HL-60 (cell line): ENCODE measurements around the gene DERA.

ENCODE experiments used
- DNase-seq, 2 experiments: peaks; one replicate each; pipeline ENCODE4 v3.0.0-alpha.2; 2010 to 2020; ENCODE audit warnings: low read depth in 1 of 2, low spot score in 1 of 2
- H3K27ac ChIP-seq: fragments of 250-450 bp; sonication (Bioruptor Pico); replicated peaks from 2 replicates; pipeline ENCODE4 v1.5.1; 2020; ENCODE audit warnings: mild to moderate bottlenecking, moderate library complexity
- H3K27me3 ChIP-seq: fragments of 250-450 bp; sonication (Bioruptor Pico); 2 replicates; pipeline ENCODE4 v1.5.1; 2021; ENCODE audit warnings: mild to moderate bottlenecking, moderate library complexity; ENCODE audit not compliant: insufficient read depth, poor library complexity, severe bottlenecking
- H3K4me3 ChIP-seq: replicated peaks from 2 replicates; pipeline ENCODE4 v1.5.1; 2011; ENCODE audit warnings: mild to moderate bottlenecking, control low read depth, low read length; ENCODE audit not compliant: insufficient read depth
- GABPA ChIP-seq: IDR thresholded peaks from 2 replicates; pipeline ENCODE4 v1.6.1; 2012; ENCODE audit warnings: low read depth
- POLR2AphosphoS5 ChIP-seq: IDR thresholded peaks from 2 replicates; pipeline ENCODE4 v1.6.1; 2012; ENCODE audit warnings: low read depth
- SPI1 ChIP-seq: IDR thresholded peaks from 2 replicates; pipeline ENCODE4 v1.6.1; 2012; ENCODE audit warnings: low read depth, mild to moderate bottlenecking, borderline replicate concordance
- TF ChIP-seq, protein P1 (sequence below): IDR thresholded peaks from 2 replicates; pipeline ENCODE4 v1.6.1; 2012; ENCODE audit warnings: low read depth; ENCODE audit not compliant: insufficient replicate concordance
- TF ChIP-seq, protein P2 (sequence below): IDR thresholded peaks from one replicate; pipeline ENCODE4 v1.5.1; 2011; ENCODE audit warnings: low read length, control low read depth, inconsistent platforms; ENCODE audit not compliant: insufficient read depth

Gene DERA

DNA sequence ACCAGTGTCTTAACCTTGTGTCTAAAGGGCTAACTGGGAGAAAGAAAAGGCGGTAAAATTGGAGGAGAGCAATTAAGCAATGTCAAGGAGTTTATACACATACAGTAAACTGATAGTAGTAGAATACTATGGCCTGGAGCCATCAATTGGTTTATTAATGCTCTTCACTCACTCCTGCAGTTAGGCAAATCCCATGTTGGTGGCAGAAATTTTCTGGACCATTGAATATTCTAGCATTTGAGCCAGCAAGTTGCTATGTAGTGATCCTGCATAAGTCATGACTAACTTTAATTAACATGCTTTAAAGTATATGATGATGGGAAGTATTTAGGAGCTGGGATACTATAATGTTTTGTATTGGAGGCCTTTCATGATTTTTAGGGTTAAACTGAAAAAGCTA, 14.3 kb upstream of the DERA start:
- TF ChIP-seq SPI1 (no peak), POLR2AphosphoS5 (no peak), GABPA (no peak)
- TF ChIP-seq, protein P1, sequence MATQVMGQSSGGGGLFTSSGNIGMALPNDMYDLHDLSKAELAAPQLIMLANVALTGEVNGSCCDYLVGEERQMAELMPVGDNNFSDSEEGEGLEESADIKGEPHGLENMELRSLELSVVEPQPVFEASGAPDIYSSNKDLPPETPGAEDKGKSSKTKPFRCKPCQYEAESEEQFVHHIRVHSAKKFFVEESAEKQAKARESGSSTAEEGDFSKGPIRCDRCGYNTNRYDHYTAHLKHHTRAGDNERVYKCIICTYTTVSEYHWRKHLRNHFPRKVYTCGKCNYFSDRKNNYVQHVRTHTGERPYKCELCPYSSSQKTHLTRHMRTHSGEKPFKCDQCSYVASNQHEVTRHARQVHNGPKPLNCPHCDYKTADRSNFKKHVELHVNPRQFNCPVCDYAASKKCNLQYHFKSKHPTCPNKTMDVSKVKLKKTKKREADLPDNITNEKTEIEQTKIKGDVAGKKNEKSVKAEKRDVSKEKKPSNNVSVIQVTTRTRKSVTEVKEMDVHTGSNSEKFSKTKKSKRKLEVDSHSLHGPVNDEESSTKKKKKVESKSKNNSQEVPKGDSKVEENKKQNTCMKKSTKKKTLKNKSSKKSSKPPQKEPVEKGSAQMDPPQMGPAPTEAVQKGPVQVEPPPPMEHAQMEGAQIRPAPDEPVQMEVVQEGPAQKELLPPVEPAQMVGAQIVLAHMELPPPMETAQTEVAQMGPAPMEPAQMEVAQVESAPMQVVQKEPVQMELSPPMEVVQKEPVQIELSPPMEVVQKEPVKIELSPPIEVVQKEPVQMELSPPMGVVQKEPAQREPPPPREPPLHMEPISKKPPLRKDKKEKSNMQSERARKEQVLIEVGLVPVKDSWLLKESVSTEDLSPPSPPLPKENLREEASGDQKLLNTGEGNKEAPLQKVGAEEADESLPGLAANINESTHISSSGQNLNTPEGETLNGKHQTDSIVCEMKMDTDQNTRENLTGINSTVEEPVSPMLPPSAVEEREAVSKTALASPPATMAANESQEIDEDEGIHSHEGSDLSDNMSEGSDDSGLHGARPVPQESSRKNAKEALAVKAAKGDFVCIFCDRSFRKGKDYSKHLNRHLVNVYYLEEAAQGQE, result no peak
- TF ChIP-seq, protein P2, sequence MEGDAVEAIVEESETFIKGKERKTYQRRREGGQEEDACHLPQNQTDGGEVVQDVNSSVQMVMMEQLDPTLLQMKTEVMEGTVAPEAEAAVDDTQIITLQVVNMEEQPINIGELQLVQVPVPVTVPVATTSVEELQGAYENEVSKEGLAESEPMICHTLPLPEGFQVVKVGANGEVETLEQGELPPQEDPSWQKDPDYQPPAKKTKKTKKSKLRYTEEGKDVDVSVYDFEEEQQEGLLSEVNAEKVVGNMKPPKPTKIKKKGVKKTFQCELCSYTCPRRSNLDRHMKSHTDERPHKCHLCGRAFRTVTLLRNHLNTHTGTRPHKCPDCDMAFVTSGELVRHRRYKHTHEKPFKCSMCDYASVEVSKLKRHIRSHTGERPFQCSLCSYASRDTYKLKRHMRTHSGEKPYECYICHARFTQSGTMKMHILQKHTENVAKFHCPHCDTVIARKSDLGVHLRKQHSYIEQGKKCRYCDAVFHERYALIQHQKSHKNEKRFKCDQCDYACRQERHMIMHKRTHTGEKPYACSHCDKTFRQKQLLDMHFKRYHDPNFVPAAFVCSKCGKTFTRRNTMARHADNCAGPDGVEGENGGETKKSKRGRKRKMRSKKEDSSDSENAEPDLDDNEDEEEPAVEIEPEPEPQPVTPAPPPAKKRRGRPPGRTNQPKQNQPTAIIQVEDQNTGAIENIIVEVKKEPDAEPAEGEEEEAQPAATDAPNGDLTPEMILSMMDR, result no peak
- no peak overlapping the region for H3K4me3 ChIP-seq
- no peak overlapping the region for H3K27ac ChIP-seq

DNA sequence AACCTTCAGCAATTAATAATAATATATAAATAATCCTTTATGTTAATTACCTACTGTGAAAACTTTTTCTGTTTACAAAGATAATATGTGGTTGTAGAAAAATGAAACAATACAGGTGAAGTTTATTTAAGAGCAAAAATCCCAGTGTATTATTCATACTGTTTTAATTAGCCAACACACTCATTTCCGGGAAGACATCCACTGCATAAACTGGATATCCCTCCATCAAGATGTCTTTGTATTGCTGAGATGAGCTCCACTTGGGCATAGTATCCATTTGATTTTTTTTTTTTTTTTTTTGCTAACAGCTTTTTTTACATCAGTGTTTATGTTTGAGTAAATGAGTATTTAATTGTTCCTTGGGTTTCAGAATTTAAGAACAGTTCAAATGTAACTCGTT, 13.7 kb upstream of the DERA start:
- no peak for DNase-seq
- H3K4me3 ChIP-seq, result no peak overlapping the region
- no peak overlapping the region for H3K27ac ChIP-seq
- H3K27me3 ChIP-seq, result no peaks in the 10 kb centered on the region
- TF ChIP-seq, protein P2, result no peak
- TF ChIP-seq GABPA, result no peak
- TF ChIP-seq, protein P1, result no peak
- TF ChIP-seq POLR2AphosphoS5, result no peak
- TF ChIP-seq SPI1, result no peak

More for the DNA sequence above, 14.3 kb upstream of the DERA start:
- no peak for DNase-seq
- no peaks in the 10 kb centered on the region for H3K27me3 ChIP-seq

DNA sequence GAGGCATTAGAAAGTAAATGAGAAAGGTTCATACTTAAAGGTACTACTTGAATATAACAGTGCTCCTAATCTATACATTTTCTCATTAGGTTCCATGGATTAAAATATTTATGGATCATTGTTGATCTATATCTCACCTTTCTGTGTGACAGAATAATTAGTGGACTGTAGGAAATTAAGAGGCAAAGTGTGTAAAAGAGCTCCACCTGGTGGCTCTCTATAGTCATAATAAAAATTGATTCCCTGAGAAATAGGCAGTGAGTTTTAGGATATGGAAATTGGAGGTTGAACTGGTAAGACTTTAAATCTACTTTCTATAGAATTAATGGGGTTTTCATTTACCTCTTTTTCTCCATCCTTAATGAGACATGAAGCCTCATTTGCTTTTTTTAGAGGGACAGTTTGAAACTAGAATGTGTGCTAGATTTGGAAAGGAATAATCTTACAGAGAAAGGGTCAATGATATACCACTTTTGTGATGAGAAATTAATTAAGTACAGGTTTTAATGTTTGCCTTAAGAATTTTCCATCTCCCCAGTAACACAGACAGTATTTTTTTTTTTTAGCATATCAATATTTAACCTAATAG, 11.8 kb upstream of the DERA start:
- H3K4me3 ChIP-seq, result no peak overlapping the region
- no peak for TF ChIP-seq GABPA
- TF ChIP-seq, protein P1, result no peak
- TF ChIP-seq, protein P2, result peak; percentile 10
- no peaks in the 10 kb centered on the region for H3K27me3 ChIP-seq
- DNase-seq, result no peak
- H3K27ac ChIP-seq, result no peak overlapping the region
